ENCODE data around the gene DVL3.

Gene DVL3

GRCh38 chr3:184181596-184181995, 26.4 kb downstream of the DVL3 start:
- no peak overlapping the region for H3K4me3 ChIP-seq (ENCODE audit: low read depth, low read length)
- in situ Hi-C loops (cut with HindIII; ENCODE audit: low sequenced_read_pairs): no loop called here
- TF ChIP-seq CTCF (IDR thresholded peaks at IDR 0.05; ENCODE audit: low read depth, low read length, missing control alignments): no peak
- DNase-seq (ENCODE audit: low read depth): no peak

- in situ Hi-C loops (cut with HindIII; ENCODE audit: low sequenced_read_pairs): no loop called here
- TF ChIP-seq CTCF (IDR thresholded peaks at IDR 0.05; ENCODE audit: low read depth, low read length, missing control alignments): no peak
- DNase-seq (ENCODE audit: low read depth): no peak
- H3K4me3 ChIP-seq (ENCODE audit: low read depth, low read length): no peak overlapping the region
Measured at GRCh38 chr3:184183679-184184078, 28.5 kb downstream of the DVL3 start.

GRCh38 chr3:184184546-184185230, 29.5 kb downstream of the DVL3 start:
- in situ Hi-C loops (cut with HindIII; ENCODE audit: low sequenced_read_pairs): no loop called here
- H3K4me3 ChIP-seq (ENCODE audit: low read depth, low read length): no peak overlapping the region
- no peak for DNase-seq (ENCODE audit: low read depth)
- TF ChIP-seq CTCF (IDR thresholded peaks at IDR 0.05; ENCODE audit: low read depth, low read length, missing control alignments): no peak

- DNase-seq (ENCODE audit: low read depth): peak; percentile 97
- TF ChIP-seq CTCF (IDR thresholded peaks at IDR 0.05; ENCODE audit: low read depth, low read length, missing control alignments): no peak
- in situ Hi-C loops (cut with HindIII; ENCODE audit: low sequenced_read_pairs): no loop called here
- H3K4me3 ChIP-seq (ENCODE audit: low read depth, low read length): peak overlapping the region; percentile 99
Measured at GRCh38 chr3:184185461-184186183, 30.4 kb downstream of the DVL3 start.

- TF ChIP-seq CTCF (IDR thresholded peaks at IDR 0.05; ENCODE audit: low read depth, low read length, missing control alignments): no peak
- H3K4me3 ChIP-seq (ENCODE audit: low read depth, low read length): peak within 1 kb of the TSS; percentile 99
- in situ Hi-C loops (cut with HindIII; ENCODE audit: low sequenced_read_pairs): no loop called here
- no peak for DNase-seq (ENCODE audit: low read depth)
Measured at GRCh38 chr3:184186184-184186901, 31.2 kb downstream of the DVL3 start, which contains the start of gene ABCF3. Gene ABCF3 (plus strand): TSS chr3:184186199. CDS start chr3:184186208, 9 bp downstream.

- no peak for TF ChIP-seq CTCF (IDR thresholded peaks at IDR 0.05; ENCODE audit: low read depth, low read length, missing control alignments)
- no peak for DNase-seq (ENCODE audit: low read depth)
- H3K4me3 ChIP-seq (ENCODE audit: low read depth, low read length): peak overlapping the region; percentile 99
- in situ Hi-C loops (cut with HindIII; ENCODE audit: low sequenced_read_pairs): no loop called here
Measured at GRCh38 chr3:184186902-184187207, 31.7 kb downstream of the DVL3 start.

Measured in astrocyte of the cerebellum (primary cell).